ENCODE data around the gene LDB2.

The LDB2 gene

GRCh38 chr4:16626945-16627344 is 271.5 kb downstream of the LDB2 start:
- TF ChIP-seq EZH2 (optimal IDR thresholded peaks at IDR 0.05; ENCODE audit: low read depth, low read length), result no peak
- no peak for TF ChIP-seq CTCF (IDR thresholded peaks at IDR 0.05; ENCODE audit: low read length)
- no peak for TF ChIP-seq EZH2phosphoT487 (IDR thresholded peaks at IDR 0.05; ENCODE audit: low read length)
- Histone ChIP-seq H4K20me1 (ENCODE audit: insufficient read depth, low read length) (no peaks in the 10 kb centered on the region), H3K27me3 (replicated peaks; ENCODE audit: insufficient read depth, low read length) (no peaks in the 10 kb centered on the region), H2AFZ (ENCODE audit: low read length) (no peak overlapping the region), H3F3A (ENCODE audit: insufficient read depth, low read length) (no peaks in the 10 kb centered on the region), H3K9ac (ENCODE audit: low read length) (no peak overlapping the region), H3K27ac (ENCODE audit: low read length) (no peak overlapping the region), H3K4me3 (ENCODE audit: low read length) (no peak overlapping the region), H3K36me3 (replicated peaks; ENCODE audit: insufficient read depth, low read length) (no peaks in the 10 kb centered on the region), H3K4me2 (ENCODE audit: low read depth, low read length) (no peak overlapping the region), H3K4me1 (ENCODE audit: low read length) (no peaks in the 10 kb centered on the region), H3K9me2 (replicated peaks; ENCODE audit: insufficient read depth, low read length) (no peaks in the 10 kb centered on the region), H3K9me3 (replicated peaks; ENCODE audit: insufficient read depth, low read length) (no peaks in the 10 kb centered on the region), H3K79me2 (ENCODE audit: low read length) (no peaks in the 10 kb centered on the region)
- DNase-seq, result no peak

DNA sequence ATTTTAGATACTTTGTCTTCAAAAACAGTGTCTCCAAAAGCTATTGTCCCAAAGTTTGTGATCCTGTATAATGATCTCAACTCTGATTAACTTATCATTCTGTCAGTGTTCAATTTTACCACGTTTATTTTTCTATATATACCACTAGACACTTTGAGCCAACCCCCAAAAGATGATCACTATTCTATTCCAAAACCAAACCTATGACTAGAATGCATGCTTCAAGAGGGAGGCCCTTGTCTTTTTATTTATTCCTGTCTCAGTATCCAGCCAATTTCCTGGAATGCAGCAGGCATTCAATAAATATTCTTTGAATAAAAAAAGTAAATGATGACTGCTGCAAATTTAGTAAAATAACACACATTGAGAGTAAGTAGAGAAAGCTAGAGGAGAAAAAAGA is 275.6 kb downstream of the LDB2 start:
- no peak overlapping the region for H3K4me3 ChIP-seq (ENCODE audit: low read length)
- no peaks in the 10 kb centered on the region for H3K79me2 ChIP-seq (ENCODE audit: low read length)
- no peaks in the 10 kb centered on the region for H3K9me3 ChIP-seq (replicated peaks; ENCODE audit: insufficient read depth, low read length)
- no peak for DNase-seq
- H4K20me1 ChIP-seq (ENCODE audit: insufficient read depth, low read length), result no peaks in the 10 kb centered on the region
- H3K9ac ChIP-seq (ENCODE audit: low read length), result no peak overlapping the region
- H3K4me2 ChIP-seq (ENCODE audit: low read depth, low read length), result no peak overlapping the region
- H3K27me3 ChIP-seq (replicated peaks; ENCODE audit: insufficient read depth, low read length), result no peaks in the 10 kb centered on the region
- no peaks in the 10 kb centered on the region for H3K4me1 ChIP-seq (ENCODE audit: low read length)
- H3K27ac ChIP-seq (ENCODE audit: low read length), result no peak overlapping the region
- no peak overlapping the region for H2AFZ ChIP-seq (ENCODE audit: low read length)
- no peaks in the 10 kb centered on the region for H3F3A ChIP-seq (ENCODE audit: insufficient read depth, low read length)
- TF ChIP-seq CTCF (IDR thresholded peaks at IDR 0.05; ENCODE audit: low read length), result no peak
- no peak for TF ChIP-seq EZH2 (optimal IDR thresholded peaks at IDR 0.05; ENCODE audit: low read depth, low read length)
- no peak for TF ChIP-seq EZH2phosphoT487 (IDR thresholded peaks at IDR 0.05; ENCODE audit: low read length)
- no peaks in the 10 kb centered on the region for H3K9me2 ChIP-seq (replicated peaks; ENCODE audit: insufficient read depth, low read length)
- H3K36me3 ChIP-seq (replicated peaks; ENCODE audit: insufficient read depth, low read length), result no peaks in the 10 kb centered on the region

DNA sequence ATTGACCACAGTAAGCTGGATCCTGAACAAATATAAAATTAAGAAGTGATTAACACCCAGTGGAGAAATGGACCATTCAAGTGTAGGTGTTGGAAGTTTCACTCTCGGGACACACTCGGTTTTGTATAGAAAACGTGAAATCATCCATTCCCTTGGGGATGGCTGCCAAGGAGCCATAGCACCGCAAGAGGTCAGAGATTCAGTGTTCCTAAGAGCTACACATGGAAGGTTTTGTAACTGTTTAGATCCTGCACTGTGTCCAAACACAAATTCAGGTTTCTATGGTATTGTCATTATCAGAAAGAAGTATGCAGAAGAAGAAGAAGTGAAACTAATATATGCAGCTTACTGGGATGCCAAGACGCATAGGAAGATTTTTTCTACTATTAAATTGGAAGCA is 281.0 kb downstream of the LDB2 start:
- no peaks in the 10 kb centered on the region for H3F3A ChIP-seq (ENCODE audit: insufficient read depth, low read length)
- H3K4me3 ChIP-seq (ENCODE audit: low read length), result no peak overlapping the region
- H3K4me1 ChIP-seq (ENCODE audit: low read length), result no peaks in the 10 kb centered on the region
- no peak overlapping the region for H3K4me2 ChIP-seq (ENCODE audit: low read depth, low read length)
- H3K9ac ChIP-seq (ENCODE audit: low read length), result no peak overlapping the region
- no peaks in the 10 kb centered on the region for H4K20me1 ChIP-seq (ENCODE audit: insufficient read depth, low read length)
- DNase-seq, result no peak
- no peak for TF ChIP-seq EZH2 (optimal IDR thresholded peaks at IDR 0.05; ENCODE audit: low read depth, low read length)
- no peak for TF ChIP-seq CTCF (IDR thresholded peaks at IDR 0.05; ENCODE audit: low read length)
- TF ChIP-seq EZH2phosphoT487 (IDR thresholded peaks at IDR 0.05; ENCODE audit: low read length), result no peak
- no peaks in the 10 kb centered on the region for H3K9me3 ChIP-seq (replicated peaks; ENCODE audit: insufficient read depth, low read length)
- H3K79me2 ChIP-seq (ENCODE audit: low read length), result no peaks in the 10 kb centered on the region
- H2AFZ ChIP-seq (ENCODE audit: low read length), result no peak overlapping the region
- no peak overlapping the region for H3K27ac ChIP-seq (ENCODE audit: low read length)
- no peaks in the 10 kb centered on the region for H3K27me3 ChIP-seq (replicated peaks; ENCODE audit: insufficient read depth, low read length)
- H3K36me3 ChIP-seq (replicated peaks; ENCODE audit: insufficient read depth, low read length), result no peaks in the 10 kb centered on the region
- H3K9me2 ChIP-seq (replicated peaks; ENCODE audit: insufficient read depth, low read length), result no peaks in the 10 kb centered on the region

All from MM.1S (cell line).